Fibroblast of lung (primary cell): ENCODE data around the gene MTRR. TPM values are rescaled to one million over a fixed set of nuclear protein-coding genes. Genes with fewer than 3 reads are reported as not detected.
A peak's percentile ranks its signal among the peaks of the same experiment; 100 is the strongest.

Experiments
- DNase-seq, 2 donors: peaks; one replicate each; pipeline versions ENCODE4 v3.0.0 to v3.0.0-alpha.2; 2010; ENCODE audit warnings: low read depth in 2 of 2
- H2AFZ ChIP-seq: 2 replicates; pipeline ENCODE4 v1.5.1; 2012; ENCODE audit warnings: low read length, control low read depth, inconsistent platforms
- H3K27ac ChIP-seq: 2 replicates; pipeline ENCODE4 v1.5.1; 2011; ENCODE audit warnings: low read length, control low read depth; ENCODE audit not compliant: insufficient read depth
- H3K27me3 ChIP-seq: 2 replicates; pipeline ENCODE4 v1.5.1; 2011; ENCODE audit warnings: mild to moderate bottlenecking, low read length; ENCODE audit not compliant: control insufficient read depth, insufficient read depth
- H3K36me3 ChIP-seq: 2 replicates; pipeline ENCODE4 v1.5.1; 2011; ENCODE audit warnings: low read length; ENCODE audit not compliant: control insufficient read depth, insufficient read depth
- H3K4me1 ChIP-seq: 2 replicates; pipeline ENCODE4 v1.5.1; 2011; ENCODE audit warnings: low read length; ENCODE audit not compliant: control insufficient read depth, insufficient read depth; ENCODE audit errors: extremely low read depth
- H3K4me2 ChIP-seq: 2 replicates; pipeline ENCODE4 v1.5.1; 2011; ENCODE audit warnings: low read length, control low read depth; ENCODE audit not compliant: insufficient read depth; ENCODE audit errors: extremely low read depth
- H3K4me3 ChIP-seq, 4 experiments: fragments of 200-600 bp in 1 of 4; sonication (generic) in 1 of 4; replicated peaks in 1 of 4; 2 replicates each; pipeline ENCODE4 v1.5.1; 2011 to 2016; ENCODE audit warnings: low read length in 4 of 4, low read depth in 3 of 4, mild to moderate bottlenecking in 3 of 4, control low read depth in 2 of 4, inconsistent platforms in 1 of 4, mixed read lengths in 1 of 4; ENCODE audit not compliant: insufficient read depth in 1 of 4; ENCODE audit errors: control extremely low read depth in 1 of 4
- H3K79me2 ChIP-seq: 2 replicates; pipeline ENCODE4 v1.5.1; 2012; ENCODE audit warnings: mild to moderate bottlenecking, low read length, inconsistent platforms; ENCODE audit not compliant: control insufficient read depth, insufficient read depth
- H3K9ac ChIP-seq: 2 replicates; pipeline ENCODE4 v1.5.1; 2011; ENCODE audit warnings: mild to moderate bottlenecking, low read length, control low read depth; ENCODE audit not compliant: insufficient read depth
- H3K9me3 ChIP-seq: 2 replicates; pipeline ENCODE4 v1.5.1; 2012; ENCODE audit warnings: low read depth, low read length; ENCODE audit not compliant: control insufficient read depth, insufficient read depth
- H4K20me1 ChIP-seq: 2 replicates; pipeline ENCODE4 v1.5.1; 2011; ENCODE audit warnings: low read length; ENCODE audit not compliant: control insufficient read depth, insufficient read depth; ENCODE audit errors: extremely low read depth
- EZH2 ChIP-seq: IDR thresholded peaks from 2 replicates; pipeline ENCODE4 v1.5.1; 2012; ENCODE audit warnings: low read length, control low read depth, mild to moderate bottlenecking; ENCODE audit errors: missing control alignments
- polyA plus RNA-seq, 2 donors: library from polyadenylated mRNA; depleted of rRNA in 1 of 2; stranded (reverse) in 1 of 2; unstranded in 1 of 2; fragments of >200 nt; gene quantifications; 2 replicates each; pipeline ENCODE4 v1.2.1, GENCODE V29; 2011 to 2012; ENCODE audit warnings: missing spikeins in 1 of 2
- total RNA-seq: library from RNA; depleted of rRNA; stranded (reverse); fragments of >200 nt; gene quantifications from 2 replicates; pipeline ENCODE4 v1.2.1, GENCODE V29; 2014
- TF ChIP-seq, protein P1 (sequence below), 2 donors: IDR thresholded peaks in 1 of 2; conservative IDR thresholded peaks in 1 of 2; 1 replicate in 1 of 2; 2 replicates in 1 of 2; pipeline ENCODE4 v1.5.1; 2011 to 2012; ENCODE audit warnings: low read length in 2 of 2, control low read depth in 1 of 2, inconsistent platforms in 1 of 2, low read depth in 1 of 2, mild to moderate bottlenecking in 1 of 2

Gene MTRR
- total and polyA plus RNA-seq, 2 donors (not counting 1 experiment from before 2014, with no cell fraction given) = 19.0 to 45.1 TPM

GRCh38 chr5:7894439-7894838 is 25.5 kb downstream of the MTRR start:
- Histone ChIP-seq H3K9ac (no peak overlapping the region), H4K20me1 (no peaks in the 10 kb centered on the region), H3K36me3 (peaks cover 20% of the 10 kb centered on the region), H3K79me2 (no peaks in the 10 kb centered on the region), H3K4me3 (no peak overlapping the region), H3K4me1 (no peaks in the 10 kb centered on the region), H3K27me3 (no peaks in the 10 kb centered on the region), H2AFZ (no peak overlapping the region), H3K9me3 (no peaks in the 10 kb centered on the region), H3K27ac (no peak overlapping the region), H3K4me2 (no peak overlapping the region)
- no peak for TF ChIP-seq EZH2
- TF ChIP-seq, protein P1, sequence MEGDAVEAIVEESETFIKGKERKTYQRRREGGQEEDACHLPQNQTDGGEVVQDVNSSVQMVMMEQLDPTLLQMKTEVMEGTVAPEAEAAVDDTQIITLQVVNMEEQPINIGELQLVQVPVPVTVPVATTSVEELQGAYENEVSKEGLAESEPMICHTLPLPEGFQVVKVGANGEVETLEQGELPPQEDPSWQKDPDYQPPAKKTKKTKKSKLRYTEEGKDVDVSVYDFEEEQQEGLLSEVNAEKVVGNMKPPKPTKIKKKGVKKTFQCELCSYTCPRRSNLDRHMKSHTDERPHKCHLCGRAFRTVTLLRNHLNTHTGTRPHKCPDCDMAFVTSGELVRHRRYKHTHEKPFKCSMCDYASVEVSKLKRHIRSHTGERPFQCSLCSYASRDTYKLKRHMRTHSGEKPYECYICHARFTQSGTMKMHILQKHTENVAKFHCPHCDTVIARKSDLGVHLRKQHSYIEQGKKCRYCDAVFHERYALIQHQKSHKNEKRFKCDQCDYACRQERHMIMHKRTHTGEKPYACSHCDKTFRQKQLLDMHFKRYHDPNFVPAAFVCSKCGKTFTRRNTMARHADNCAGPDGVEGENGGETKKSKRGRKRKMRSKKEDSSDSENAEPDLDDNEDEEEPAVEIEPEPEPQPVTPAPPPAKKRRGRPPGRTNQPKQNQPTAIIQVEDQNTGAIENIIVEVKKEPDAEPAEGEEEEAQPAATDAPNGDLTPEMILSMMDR (conservative IDR thresholded peaks at IDR 0.05 in 1 of 2, IDR thresholded peaks at IDR 0.05 in 1 of 2; ENCODE audit: low read depth in 1 of 2, low read length in 2 of 2) = no peak
- no peak for DNase-seq

DNA sequence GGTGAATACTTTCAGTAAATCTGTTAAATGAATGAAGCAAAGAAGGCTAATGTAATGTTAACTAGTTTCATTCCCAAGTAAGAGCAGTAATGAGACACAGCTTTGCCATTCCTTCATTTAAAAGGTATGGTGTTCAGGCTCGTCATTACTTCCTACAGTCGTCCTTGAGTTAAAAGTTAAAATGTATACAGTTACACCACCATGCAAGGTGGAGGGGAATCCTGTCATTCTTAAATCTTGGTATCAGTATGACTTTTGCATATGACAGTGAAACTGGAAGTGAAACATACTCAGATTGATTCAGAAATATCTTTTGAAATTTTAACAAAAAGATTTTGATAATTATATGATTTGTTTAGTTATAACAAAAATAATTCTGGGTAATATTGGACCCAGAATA is 25.9 kb downstream of the MTRR start:
- no peaks in the 10 kb centered on the region for H3K4me1 ChIP-seq
- no peak overlapping the region for H3K9ac ChIP-seq
- H3K4me3 ChIP-seq = no peak overlapping the region
- H3K79me2 ChIP-seq = no peaks in the 10 kb centered on the region
- H3K27me3 ChIP-seq = no peaks in the 10 kb centered on the region
- no peak for DNase-seq
- TF ChIP-seq, protein P1 (conservative IDR thresholded peaks at IDR 0.05 in 1 of 2, IDR thresholded peaks at IDR 0.05 in 1 of 2; ENCODE audit: low read depth in 1 of 2, low read length in 2 of 2) = no peak
- no peak for TF ChIP-seq EZH2
- H3K36me3 ChIP-seq = peaks cover 22% of the 10 kb centered on the region
- no peak overlapping the region for H3K4me2 ChIP-seq
- no peaks in the 10 kb centered on the region for H3K9me3 ChIP-seq
- H4K20me1 ChIP-seq = no peaks in the 10 kb centered on the region
- H2AFZ ChIP-seq = no peak overlapping the region
- H3K27ac ChIP-seq = no peak overlapping the region

DNA sequence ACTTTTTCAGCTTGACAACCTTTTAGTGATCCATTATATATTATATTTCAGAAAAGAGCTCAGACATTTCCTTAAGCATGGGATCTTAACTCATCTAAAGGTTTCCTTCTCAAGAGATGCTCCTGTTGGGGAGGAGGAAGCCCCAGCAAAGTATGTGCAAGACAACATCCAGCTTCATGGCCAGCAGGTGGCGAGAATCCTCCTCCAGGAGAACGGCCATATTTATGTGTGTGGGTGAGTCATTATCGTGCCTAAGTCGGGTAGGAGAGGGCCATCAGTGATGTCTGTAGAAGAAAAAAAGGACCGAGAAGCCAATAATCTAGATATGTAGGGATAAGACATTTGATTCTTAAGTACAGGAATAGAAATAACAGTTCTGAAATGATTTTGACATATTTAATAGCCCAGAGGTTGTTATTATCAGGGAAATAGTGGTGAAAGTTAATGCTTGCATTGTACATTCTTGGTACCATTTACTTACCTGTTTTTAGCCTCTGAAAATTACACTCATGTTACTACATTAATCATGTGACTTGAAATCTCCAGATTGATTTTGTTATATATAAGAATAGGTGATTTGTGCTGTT is 28.2 kb downstream of the MTRR start:
- DNase-seq = peak; percentile 37 to 60
- peaks cover 17% of the 10 kb centered on the region for H3K36me3 ChIP-seq
- no peaks in the 10 kb centered on the region for H3K9me3 ChIP-seq
- no peaks in the 10 kb centered on the region for H4K20me1 ChIP-seq
- no peak overlapping the region for H3K27ac ChIP-seq
- H3K9ac ChIP-seq = no peak overlapping the region
- no peaks in the 10 kb centered on the region for H3K27me3 ChIP-seq
- H3K4me2 ChIP-seq = no peak overlapping the region
- TF ChIP-seq, protein P1 (conservative IDR thresholded peaks at IDR 0.05 in 1 of 2, IDR thresholded peaks at IDR 0.05 in 1 of 2; ENCODE audit: low read depth in 1 of 2, low read length in 2 of 2) = peak in 1 of 2 donors; percentile 36
- TF ChIP-seq EZH2 = no peak
- H3K79me2 ChIP-seq = no peaks in the 10 kb centered on the region
- H2AFZ ChIP-seq = no peak overlapping the region
- no peaks in the 10 kb centered on the region for H3K4me1 ChIP-seq
- H3K4me3 ChIP-seq = no peak overlapping the region
